ENCODE results near the gene RAB3B. TPM values are rescaled to one million over a fixed set of nuclear protein-coding genes. Genes with fewer than 3 reads are reported as not detected.

The RAB3B gene
- total and polyA plus RNA-seq, 9 of the 15 experiments (the other 6 are each of a cell fraction or from before 2014, with no cell fraction given): 0.07 to 0.47 (median 0.27) TPM

- peak overlapping the region; percentile 86 for H2AFZ ChIP-seq (ENCODE audit: low read depth, low read length)
- H3K9ac ChIP-seq (ENCODE audit: insufficient read depth in 1 of 2, low read depth in 2 of 2, low read length in 2 of 2): peak overlapping the region; percentile 98 to 99
- peak overlapping the region; percentile 78 for H3K4me3 ChIP-seq
- H3K27ac ChIP-seq (ENCODE audit: extremely low read depth, low read depth, low read length): peak overlapping the region; percentile 98
- DNase-seq (ENCODE audit: extremely low read depth in 1 of 4, low spot score in 3 of 4): peak in 1 of 4 experiments; percentile 51
- WGBS (ENCODE audit: insufficient coverage, low coverage, missing lambda C conversion rate): 2% methylated on average over 17 of the region's 17 CpGs
- peaks cover 13% of the 10 kb centered on the region for H3K36me3 ChIP-seq (ENCODE audit: control insufficient read depth, insufficient read depth, low read length)
- peaks cover 7 to 14% of the 10 kb centered on the region in 2 experiments; a peak in 4 of 5 replicates for H3K4me1 ChIP-seq (replicated peaks in 1 of 2; ENCODE audit: control insufficient read depth in 2 of 2, insufficient read depth in 2 of 2, low read length in 2 of 2)
- no peaks in the 10 kb centered on the region for H4K20me1 ChIP-seq (replicated peaks; ENCODE audit: control insufficient read depth, insufficient read depth, low read length)
- no peaks in the 10 kb centered on the region for H3K9me1 ChIP-seq (ENCODE audit: control insufficient read depth, insufficient read depth, low read length)
- intact Hi-C loops (cut with micrococcal nuclease) (loop anchor here (5.0 kb wide), 4 partner anchors 36 to 906 kb away; partner anchors contain the start of gene CDKN2C), in situ Hi-C loops (cut with MboI) (no loop called here)
- H3K4me2 ChIP-seq (ENCODE audit: insufficient read depth, low read length): peak overlapping the region; percentile 97
- CTCF ChIA-PET (ENCODE audit: low intra/inter-chr PET ratio): no interaction called here
- no TSS peak for BruUV-seq (replicated peaks)
- ATAC-seq: peak; percentile 53
- no peaks in the 10 kb centered on the region for H3K27me3 ChIP-seq (ENCODE audit: control insufficient read depth in 2 of 2, insufficient read depth in 2 of 2, low read length in 2 of 2)
- POLR2A ChIA-PET: interaction anchor here (0.6 to 4.6 kb wide), 5 partner anchors 9 to 121 kb away, joined by 3 to 47 read pairs (median 4); no protein-coding TSS in a partner anchor
- FAIRE-seq: no peak
- H3K9me3 ChIP-seq (replicated peaks; ENCODE audit: control insufficient read depth, insufficient read depth, low read depth, low read length): no peaks in the 10 kb centered on the region
- peaks cover 53% of the 10 kb centered on the region for H3K79me2 ChIP-seq (ENCODE audit: control insufficient read depth, insufficient read depth, low read length)
- TF ChIP-seq KLF10 (CRISPR knock-in tag; IDR thresholded peaks at IDR 0.05) (no peak), AFF1 (IDR thresholded peaks at IDR 0.05; ENCODE audit: low read depth in 1 of 2, partially characterized antibody in 2 of 2) (peak in 1 of 2 experiments; percentile 3), MLX (CRISPR knock-in tag; conservative IDR thresholded peaks at IDR 0.05) (peak; percentile 59 to 79; a peak in 1 of 4 replicates), ZBTB7A (IDR thresholded peaks at IDR 0.05; ENCODE audit: borderline replicate concordance, control insufficient read depth, low read depth, low read length) (peak; percentile 74; the same call in 1 of the 2 replicates), FOXM1 (IDR thresholded peaks at IDR 0.05; ENCODE audit: low read depth) (no peak), FOXM1 (CRISPR knock-in tag; IDR thresholded peaks at IDR 0.05; ENCODE audit: low read depth) (peak; percentile 11; the same call in 1 of the 2 replicates), GABPB1 (CRISPR knock-in tag; IDR thresholded peaks at IDR 0.05) (no peak; the same call in 1 of the 2 replicates), SRSF3 (IDR thresholded peaks at IDR 0.05; ENCODE audit: insufficient read depth, low read length) (peak; percentile 46; the same call in 1 of the 2 replicates), ZNF133 (CRISPR knock-in tag; IDR thresholded peaks at IDR 0.05) (no peak), HOXB6 (CRISPR knock-in tag; IDR thresholded peaks at IDR 0.05; ENCODE audit: borderline replicate concordance) (0 out of 2 replicates have a peak, but pooled peaks have one; percentile 16), CBX5 (IDR thresholded peaks at IDR 0.05; ENCODE audit: borderline replicate concordance, low read depth) (no peak), RCOR1 (IDR thresholded peaks at IDR 0.05; ENCODE audit: borderline replicate concordance in 1 of 2, low read depth in 2 of 2, low read length in 2 of 2) (no peak), SMARCA4 (IDR thresholded peaks at IDR 0.05) (no peak), POLR2G (IDR thresholded peaks at IDR 0.05; ENCODE audit: low read depth, low read length) (no peak)
- TF ChIP-seq, protein P1, sequence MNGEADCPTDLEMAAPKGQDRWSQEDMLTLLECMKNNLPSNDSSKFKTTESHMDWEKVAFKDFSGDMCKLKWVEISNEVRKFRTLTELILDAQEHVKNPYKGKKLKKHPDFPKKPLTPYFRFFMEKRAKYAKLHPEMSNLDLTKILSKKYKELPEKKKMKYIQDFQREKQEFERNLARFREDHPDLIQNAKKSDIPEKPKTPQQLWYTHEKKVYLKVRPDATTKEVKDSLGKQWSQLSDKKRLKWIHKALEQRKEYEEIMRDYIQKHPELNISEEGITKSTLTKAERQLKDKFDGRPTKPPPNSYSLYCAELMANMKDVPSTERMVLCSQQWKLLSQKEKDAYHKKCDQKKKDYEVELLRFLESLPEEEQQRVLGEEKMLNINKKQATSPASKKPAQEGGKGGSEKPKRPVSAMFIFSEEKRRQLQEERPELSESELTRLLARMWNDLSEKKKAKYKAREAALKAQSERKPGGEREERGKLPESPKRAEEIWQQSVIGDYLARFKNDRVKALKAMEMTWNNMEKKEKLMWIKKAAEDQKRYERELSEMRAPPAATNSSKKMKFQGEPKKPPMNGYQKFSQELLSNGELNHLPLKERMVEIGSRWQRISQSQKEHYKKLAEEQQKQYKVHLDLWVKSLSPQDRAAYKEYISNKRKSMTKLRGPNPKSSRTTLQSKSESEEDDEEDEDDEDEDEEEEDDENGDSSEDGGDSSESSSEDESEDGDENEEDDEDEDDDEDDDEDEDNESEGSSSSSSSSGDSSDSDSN (IDR thresholded peaks at IDR 0.05; ENCODE audit: borderline replicate concordance in 1 of 2, low read depth in 2 of 2, low read length in 2 of 2): peak in 1 of 2 experiments; percentile 42; a peak in 1 of 4 replicates
Measured at GRCh38 chr1:51878308-51878615, 112.2 kb downstream of the RAB3B start.
